ENCODE results near the gene CC2D2A.

- TF ChIP-seq CTCF (conservative IDR thresholded peaks at IDR 0.05; ENCODE audit: low read depth, low read length) (no peak), EZH2 (IDR thresholded peaks at IDR 0.05; ENCODE audit: borderline replicate concordance, low read depth, low read length, poor library complexity, severe bottlenecking) (no peak)
Observed at GRCh38 chr4:15586066-15586465, 116.4 kb downstream of the CC2D2A start.
